WERI-Rb-1 (cell line): ENCODE measurements around the gene STOX2.

ENCODE experiments used
- DNase-seq: peaks from one replicate; pipeline ENCODE4 v3.0.0-alpha.2; 2020
- H3K27ac ChIP-seq: fragments of 250-450 bp; sonication (Bioruptor Pico); 2 replicates; pipeline ENCODE4 v1.5.1; 2020; ENCODE audit warnings: mild to moderate bottlenecking, moderate library complexity
- H3K27me3 ChIP-seq: fragments of 250-450 bp; sonication (Bioruptor Pico); 2 replicates; pipeline ENCODE4 v1.5.1; 2021; ENCODE audit warnings: mild to moderate bottlenecking, low read depth, moderate library complexity; ENCODE audit not compliant: insufficient read depth, severe bottlenecking
- H3K36me3 ChIP-seq: fragments of 250-450 bp; sonication (Bioruptor Pico); 2 replicates; pipeline ENCODE4 v1.5.1; 2020; ENCODE audit warnings: mild to moderate bottlenecking, moderate library complexity
- H3K4me3 ChIP-seq: 2 replicates; pipeline ENCODE4 v1.5.1; 2011; ENCODE audit warnings: low read depth, mild to moderate bottlenecking, control low read depth, low read length
- H3K9me3 ChIP-seq: fragments of 250-450 bp; sonication (Bioruptor Pico); 2 replicates; pipeline ENCODE4 v1.5.1; 2021; ENCODE audit warnings: mild to moderate bottlenecking, moderate library complexity; ENCODE audit not compliant: severe bottlenecking
- TF ChIP-seq, protein P1 (sequence below): IDR thresholded peaks from 2 replicates; pipeline ENCODE4 v1.5.1; 2011; ENCODE audit warnings: low read depth, mild to moderate bottlenecking, control low read depth, inconsistent platforms, low read length

The STOX2 gene

DNA sequence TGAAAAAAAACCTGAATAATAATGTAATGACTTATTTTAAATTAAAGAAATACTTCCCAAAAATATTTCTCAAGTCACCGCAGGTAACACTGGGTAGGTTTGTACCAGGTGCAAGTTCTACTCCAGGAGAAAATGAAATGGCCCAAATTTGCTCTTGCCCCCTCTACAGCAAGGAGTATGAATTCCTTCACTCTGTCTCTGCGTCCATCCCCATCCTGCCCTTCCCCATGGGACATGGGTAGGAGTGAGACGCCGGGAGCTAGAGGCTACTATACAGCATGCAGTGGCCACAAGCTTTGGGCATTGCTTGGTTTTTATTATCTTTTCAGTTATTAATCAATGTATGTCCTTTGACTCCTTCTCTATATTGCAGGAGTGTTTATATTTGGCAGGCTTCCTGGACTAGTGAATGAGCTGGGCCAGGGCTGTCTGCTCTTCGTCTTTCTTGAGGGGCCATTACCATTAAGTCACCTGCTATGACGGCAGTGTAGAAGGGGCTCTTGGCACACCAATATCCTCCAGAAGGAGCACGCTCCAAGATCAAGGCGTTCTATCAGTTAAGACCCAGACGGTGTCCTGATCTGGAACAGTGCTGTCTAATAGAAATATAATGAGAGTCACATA, 162.9 kb downstream of the STOX2 start:
- no peak for DNase-seq
- Histone ChIP-seq H3K4me3 (no peak overlapping the region), H3K36me3 (no peaks in the 10 kb centered on the region), H3K27ac (no peak overlapping the region), H3K27me3 (no peaks in the 10 kb centered on the region), H3K9me3 (no peaks in the 10 kb centered on the region)
- TF ChIP-seq, protein P1, sequence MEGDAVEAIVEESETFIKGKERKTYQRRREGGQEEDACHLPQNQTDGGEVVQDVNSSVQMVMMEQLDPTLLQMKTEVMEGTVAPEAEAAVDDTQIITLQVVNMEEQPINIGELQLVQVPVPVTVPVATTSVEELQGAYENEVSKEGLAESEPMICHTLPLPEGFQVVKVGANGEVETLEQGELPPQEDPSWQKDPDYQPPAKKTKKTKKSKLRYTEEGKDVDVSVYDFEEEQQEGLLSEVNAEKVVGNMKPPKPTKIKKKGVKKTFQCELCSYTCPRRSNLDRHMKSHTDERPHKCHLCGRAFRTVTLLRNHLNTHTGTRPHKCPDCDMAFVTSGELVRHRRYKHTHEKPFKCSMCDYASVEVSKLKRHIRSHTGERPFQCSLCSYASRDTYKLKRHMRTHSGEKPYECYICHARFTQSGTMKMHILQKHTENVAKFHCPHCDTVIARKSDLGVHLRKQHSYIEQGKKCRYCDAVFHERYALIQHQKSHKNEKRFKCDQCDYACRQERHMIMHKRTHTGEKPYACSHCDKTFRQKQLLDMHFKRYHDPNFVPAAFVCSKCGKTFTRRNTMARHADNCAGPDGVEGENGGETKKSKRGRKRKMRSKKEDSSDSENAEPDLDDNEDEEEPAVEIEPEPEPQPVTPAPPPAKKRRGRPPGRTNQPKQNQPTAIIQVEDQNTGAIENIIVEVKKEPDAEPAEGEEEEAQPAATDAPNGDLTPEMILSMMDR = no peak
